ENCODE measurements around the gene ZNF337. TPM values are rescaled to one million over a fixed set of nuclear protein-coding genes. Genes with fewer than 3 reads are reported as not detected.

ZNF337 gene
- total and polyA plus RNA-seq, 2 of the 13 experiments (the other 11 are each of a cell fraction or from before 2014, with no cell fraction given) = 17.0 to 19.6 TPM

GRCh38 chr20:25696371-25697131, at the start of gene ZNF337 (continued):
- TF ChIP-seq ZNF17 (CRISPR knock-in tag; IDR thresholded peaks at IDR 0.05) = peak; percentile 39; the same call in 1 of the 2 replicates
- TF ChIP-seq ZNF451 (CRISPR knock-in tag; IDR thresholded peaks at IDR 0.05) = peak; percentile 98
- TF ChIP-seq HOMEZ (CRISPR knock-in tag; IDR thresholded peaks at IDR 0.05; ENCODE audit: low read depth) = peak; percentile 98
- peak; percentile 98; the same call in 1 of the 2 replicates for TF ChIP-seq SMYD3 (CRISPR knock-in tag; IDR thresholded peaks at IDR 0.05)
- TF ChIP-seq SYNCRIP (IDR thresholded peaks at IDR 0.05; ENCODE audit: insufficient read depth, low read depth, low read length) = no peak
- peak; percentile 98 for TF ChIP-seq DMAP1 (CRISPR knock-in tag; IDR thresholded peaks at IDR 0.05)
- TF ChIP-seq ZNF839 (CRISPR knock-in tag; IDR thresholded peaks at IDR 0.05; ENCODE audit: borderline replicate concordance) = peak; percentile 87; the same call in 1 of the 2 replicates
- peak; percentile 79; the same call in 1 of the 2 replicates for TF ChIP-seq ZNF460 (CRISPR knock-in tag; IDR thresholded peaks at IDR 0.05; ENCODE audit: borderline replicate concordance)
- peak; percentile 40; the same call in 1 of the 2 replicates for TF ChIP-seq ZNF644 (CRISPR knock-in tag; IDR thresholded peaks at IDR 0.05; ENCODE audit: low read depth)
- TF ChIP-seq MAFK (conservative IDR thresholded peaks at IDR 0.05 in 1 of 2, IDR thresholded peaks at IDR 0.05 in 1 of 2; ENCODE audit: low read length in 2 of 2) = no peak
- TF ChIP-seq PRDM4 (CRISPR knock-in tag; IDR thresholded peaks at IDR 0.05; ENCODE audit: borderline replicate concordance) = no peak
- TF ChIP-seq ZNF317 (CRISPR knock-in tag; IDR thresholded peaks at IDR 0.05) = peak; percentile 91; the same call in 1 of the 2 replicates
- peak; percentile 98 for TF ChIP-seq ZXDC (CRISPR knock-in tag; IDR thresholded peaks at IDR 0.05)
- TF ChIP-seq CHD2 (IDR thresholded peaks at IDR 0.05; ENCODE audit: low read depth, low read length) = peak; percentile 74
- TF ChIP-seq THAP8 (CRISPR knock-in tag; IDR thresholded peaks at IDR 0.05; ENCODE audit: borderline replicate concordance) = peak; percentile 98; the same call in 1 of the 2 replicates
- TF ChIP-seq KLF12 (CRISPR knock-in tag; IDR thresholded peaks at IDR 0.05; ENCODE audit: borderline replicate concordance) = peak; percentile 99
- no peak for TF ChIP-seq NBN (conservative IDR thresholded peaks at IDR 0.05)
- peak; percentile 98 for TF ChIP-seq CCDC6 (CRISPR knock-in tag; IDR thresholded peaks at IDR 0.05)
- peak; percentile 93; the same call in 1 of the 2 replicates for TF ChIP-seq ZSCAN5A (CRISPR knock-in tag; IDR thresholded peaks at IDR 0.05; ENCODE audit: borderline replicate concordance)
